Adrenal gland (tissue), 12 donors: ENCODE measurements around the gene INTS3. TPM values are rescaled to one million over a fixed set of nuclear protein-coding genes. Genes with fewer than 3 reads are reported as not detected.

Experiments used
- DNase-seq, 7 donors: peaks; one replicate each; pipeline ENCODE4 v3.0.0-alpha.2; 2019 to 2020
- H3K27ac ChIP-seq, 5 donors: fragments of 200-600 bp; sonication (generic) in 4 of 5; 1 replicate in 3 of 5; 2 replicates in 2 of 5; pipeline versions ENCODE4 v1.5.1 to v1.8.0; 2016 to 2020; ENCODE audit warnings: mild to moderate bottlenecking in 1 of 5
- H3K27me3 ChIP-seq: fragments of 200-600 bp; 2 replicates; pipeline ENCODE4 v1.8.0; 2021
- H3K36me3 ChIP-seq, 2 donors: fragments of 200-600 bp; replicated peaks in 1 of 2; 1 replicate in 1 of 2; 2 replicates in 1 of 2; pipeline versions ENCODE4 v1.5.1 to v1.8.0; 2018 to 2022
- H3K4me1 ChIP-seq, 2 donors: fragments of 200-600 bp; replicated peaks in 1 of 2; 1 replicate in 1 of 2; 2 replicates in 1 of 2; pipeline versions ENCODE4 v1.5.1 to v1.8.0; 2018 to 2021
- H3K4me3 ChIP-seq, 4 donors: fragments of 200-600 bp; sonication (generic) in 3 of 4; one replicate each; pipeline ENCODE4 v1.5.1; 2016 to 2018
- H3K9me3 ChIP-seq, 3 donors: fragments of 200-600 bp; sonication (generic) in 1 of 3; replicated peaks in 1 of 3; 1 replicate in 2 of 3; 2 replicates in 1 of 3; pipeline versions ENCODE4 v1.5.1 to v1.8.0; 2016 to 2021
- POLR2A ChIP-seq, 2 donors: fragments of 450-650 bp; IDR thresholded peaks; one replicate each; pipeline ENCODE4 v1.6.1; 2017; ENCODE audit warnings: antibody characterized with exemption in 2 of 2, mild to moderate bottlenecking in 2 of 2, moderate library complexity in 1 of 2
- WGBS, 4 donors: extraction: QIAGEN DNeasy Blood & Tissue Kit in 2 of 4; methylation state at CpG; one replicate each; pipeline versions ENCODE4 v1.1.5 to v1.1.7; 2013 to 2017; 5-methylcytosine and 5-hydroxymethylcytosine counted together
- intact Hi-C, 2 donors: fragments of 100-400 bp; cut with DNase I; formaldehyde crosslinking; loops; one replicate each; pipeline versions ENCODE4 v1.14.1 to v1.15.0; 2022 to 2023
- polyA plus RNA-seq, 3 donors: library from polyadenylated mRNA; stranded (reverse); fragments of 200-250 nt in 2 of 3; fragments of 350-450 nt in 1 of 3; fragmentation: Illumina TruSeq in 1 of 3; extraction: RNeasy Lipid Tissue Mini Kit (QIAGEN cat#74804) in 1 of 3; gene quantifications; one replicate each; pipeline ENCODE4 v1.2.3, GENCODE V29; 2013 to 2014
- total RNA-seq, 9 donors: library from RNA; depleted of rRNA in 4 of 9; stranded (reverse); fragments of >200 nt in 4 of 9; fragments of 120-200 nt in 1 of 9; fragmentation: NEBNext Ultra II Directional in 1 of 9; extraction: Animal tissue kit (Norgen Biotek cat#: 25700) in 1 of 9; gene quantifications; one replicate each; pipeline versions ENCODE4 v1.1.0 to v1.2.4, GENCODE V29; 2013 to 2023
- TF ChIP-seq, protein P1 (sequence below), 6 experiments: fragments of 450-650 bp in 4 of 6; fragments of 200-600 bp in 2 of 6; sonication (generic) in 1 of 6; IDR thresholded peaks; 1 replicate in 5 of 6; 2 replicates in 1 of 6; pipeline versions ENCODE4 v1.5.1 to v1.8.0; 2016 to 2021; ENCODE audit warnings: antibody characterized with exemption in 6 of 6, mild to moderate bottlenecking in 2 of 6, moderate library complexity in 1 of 6
- donor health status: healthy with polysubstance abuse.
- donor health status: Bipolar disorder and iron deficiency.
- donor health status: DM: yes; HTN: yes; CAD: no.
- donor health status: DM: no; HTN: no; CAD: no.
- donor health status: DM: no; HTN: no; CAD: no.
- donor health status: DM: yes; HTN: yes; CAD: no.

Gene INTS3
- total and polyA plus RNA-seq, 12 donors: 40.7 to 148 (median 61.2) TPM

GRCh38 chr1:153774780-153775457 lies 47.1 kb downstream of the INTS3 start, which contains the start of gene SLC27A3:
SLC27A3 (plus strand) TSS chr1:153775407; CDS start chr1:153775498, 91 bp downstream.
- H3K36me3 ChIP-seq: peaks cover 0 to 29% of the 10 kb centered on the region in 2 donors
- 0 to 7% (median 3%) methylated on average over 19 to 35 of the region's 35 CpGs for WGBS, 4 donors
- DNase-seq: peak; percentile 43 to 78 (median 69)
- H3K27me3 ChIP-seq: no peaks in the 10 kb centered on the region
- intact Hi-C loops: loop anchor here in 1 of 2 donors (10.0 kb wide), 2 partner anchors 100 to 200 kb away; partner anchors contain the start of genes ILF2 and NPR1
- TF ChIP-seq, protein P1, sequence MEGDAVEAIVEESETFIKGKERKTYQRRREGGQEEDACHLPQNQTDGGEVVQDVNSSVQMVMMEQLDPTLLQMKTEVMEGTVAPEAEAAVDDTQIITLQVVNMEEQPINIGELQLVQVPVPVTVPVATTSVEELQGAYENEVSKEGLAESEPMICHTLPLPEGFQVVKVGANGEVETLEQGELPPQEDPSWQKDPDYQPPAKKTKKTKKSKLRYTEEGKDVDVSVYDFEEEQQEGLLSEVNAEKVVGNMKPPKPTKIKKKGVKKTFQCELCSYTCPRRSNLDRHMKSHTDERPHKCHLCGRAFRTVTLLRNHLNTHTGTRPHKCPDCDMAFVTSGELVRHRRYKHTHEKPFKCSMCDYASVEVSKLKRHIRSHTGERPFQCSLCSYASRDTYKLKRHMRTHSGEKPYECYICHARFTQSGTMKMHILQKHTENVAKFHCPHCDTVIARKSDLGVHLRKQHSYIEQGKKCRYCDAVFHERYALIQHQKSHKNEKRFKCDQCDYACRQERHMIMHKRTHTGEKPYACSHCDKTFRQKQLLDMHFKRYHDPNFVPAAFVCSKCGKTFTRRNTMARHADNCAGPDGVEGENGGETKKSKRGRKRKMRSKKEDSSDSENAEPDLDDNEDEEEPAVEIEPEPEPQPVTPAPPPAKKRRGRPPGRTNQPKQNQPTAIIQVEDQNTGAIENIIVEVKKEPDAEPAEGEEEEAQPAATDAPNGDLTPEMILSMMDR (IDR thresholded peaks at IDR 0.05): no peak
- TF ChIP-seq POLR2A (IDR thresholded peaks at IDR 0.05): no peak
- peak within 1 kb of the TSS; percentile 17 to 55 (median 36) for H3K4me3 ChIP-seq
- H3K4me1 ChIP-seq: peaks cover 17 to 47% of the 10 kb centered on the region in 2 donors
- peak within 1 kb of the TSS in 4 of 5 donors; percentile 16 to 85 (median 60) for H3K27ac ChIP-seq
- no peaks in the 10 kb centered on the region for H3K9me3 ChIP-seq

- peak in 1 of 2 donors; percentile 48 for TF ChIP-seq POLR2A (IDR thresholded peaks at IDR 0.05)
- TF ChIP-seq, protein P1 (IDR thresholded peaks at IDR 0.05): no peak
- H3K27me3 ChIP-seq: no peaks in the 10 kb centered on the region
- H3K27ac ChIP-seq: peak overlapping the region in 4 of 5 donors; percentile 16 to 85 (median 60)
- peaks cover 24 to 54% of the 10 kb centered on the region in 2 donors for H3K4me1 ChIP-seq
- peak overlapping the region; percentile 17 to 55 (median 36) for H3K4me3 ChIP-seq
- H3K9me3 ChIP-seq: no peaks in the 10 kb centered on the region
- 0 to 1% (median 0%) methylated on average over 7 to 83 of the region's 83 CpGs for WGBS, 4 donors
- intact Hi-C loops: loop anchor here in 1 of 2 donors (10.0 kb wide), 2 partner anchors 101 to 201 kb away; partner anchors contain the start of genes ILF2 and NPR1
- peak in 5 of 7 donors; percentile 44 to 79 (median 62) for DNase-seq
- peaks cover 0 to 22% of the 10 kb centered on the region in 2 donors for H3K36me3 ChIP-seq
Measured at GRCh38 chr1:153775458-153776327, 47.8 kb downstream of the INTS3 start.

DNA sequence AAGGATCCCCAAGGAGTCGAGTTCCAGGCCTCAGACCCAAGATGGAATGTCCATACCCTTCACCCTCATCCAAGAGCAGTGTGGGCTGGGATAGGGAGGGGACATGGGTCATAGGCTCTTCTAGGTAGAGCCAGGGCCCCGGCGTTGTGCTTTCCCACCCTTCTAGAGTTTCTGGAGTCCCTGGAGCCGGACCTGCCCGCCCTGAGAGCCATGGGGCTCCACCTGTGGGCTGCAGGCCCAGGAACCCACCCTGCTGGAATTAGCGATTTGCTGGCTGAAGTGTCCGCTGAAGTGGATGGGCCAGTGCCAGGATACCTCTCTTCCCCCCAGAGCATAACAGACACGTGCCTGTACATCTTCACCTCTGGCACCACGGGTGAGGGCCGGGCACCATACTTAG lies 48.5 kb downstream of the INTS3 start:
- intact Hi-C loops: loop anchor here in 1 of 2 donors (10.0 kb wide), 2 partner anchors 102 to 202 kb away; partner anchors contain the start of genes ILF2 and NPR1
- DNase-seq: peak in 1 of 7 donors; percentile 13
- Histone ChIP-seq H3K9me3 (no peaks in the 10 kb centered on the region), H3K27ac (peak overlapping the region in 2 of 5 donors; percentile 75 to 85), H3K27me3 (no peaks in the 10 kb centered on the region), H3K4me1 (peaks cover 26 to 55% of the 10 kb centered on the region in 2 donors), H3K4me3 (peak overlapping the region in 2 of 4 donors; percentile 17 to 55), H3K36me3 (peaks cover 0 to 16% of the 10 kb centered on the region in 2 donors)
- TF ChIP-seq, protein P1 (IDR thresholded peaks at IDR 0.05): no peak
- TF ChIP-seq POLR2A (IDR thresholded peaks at IDR 0.05): no peak
- 17 to 89% (median 68%) methylated on average over 1 to 10 of the region's 10 CpGs for WGBS, 4 donors
